ENCODE measurements around the gene VAT1L.

DNA sequence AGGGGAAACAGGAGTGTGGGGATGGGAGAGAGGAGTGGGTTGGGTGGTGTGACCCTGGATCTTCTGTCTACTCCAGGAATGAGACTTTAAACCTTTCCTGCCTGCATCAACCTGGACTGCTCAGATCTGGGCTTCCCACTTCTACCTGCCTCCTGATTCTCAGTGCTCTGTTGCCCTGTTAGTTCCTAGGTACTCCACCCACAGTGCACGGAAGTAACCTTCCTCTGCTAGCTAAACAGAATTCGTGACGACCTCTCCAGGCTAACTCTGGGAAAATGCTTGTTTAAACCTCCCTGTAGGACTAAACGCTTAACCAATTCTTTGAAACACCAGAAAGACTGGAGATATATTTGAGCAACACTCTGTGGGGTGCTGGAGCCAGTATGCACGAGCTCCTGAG lies 150.5 kb downstream of the VAT1L start:
- no peak for TF ChIP-seq EP300 (IDR thresholded peaks at IDR 0.05; ENCODE audit: borderline replicate concordance)
- TF ChIP-seq, protein P1, sequence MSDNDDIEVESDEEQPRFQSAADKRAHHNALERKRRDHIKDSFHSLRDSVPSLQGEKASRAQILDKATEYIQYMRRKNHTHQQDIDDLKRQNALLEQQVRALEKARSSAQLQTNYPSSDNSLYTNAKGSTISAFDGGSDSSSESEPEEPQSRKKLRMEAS (IDR thresholded peaks at IDR 0.05), result no peak
- TF ChIP-seq ZBTB7A (IDR thresholded peaks at IDR 0.05; ENCODE audit: low read depth), result no peak
- TF ChIP-seq CEBPB (IDR thresholded peaks at IDR 0.05), result no peak
- no peak for TF ChIP-seq TEAD4 (IDR thresholded peaks at IDR 0.05)
- no peak for TF ChIP-seq FOXM1 (IDR thresholded peaks at IDR 0.05; ENCODE audit: borderline replicate concordance, low read depth)
- no peak for TF ChIP-seq TCF12 (IDR thresholded peaks at IDR 0.05; ENCODE audit: low read depth)
- TF ChIP-seq, protein P2, sequence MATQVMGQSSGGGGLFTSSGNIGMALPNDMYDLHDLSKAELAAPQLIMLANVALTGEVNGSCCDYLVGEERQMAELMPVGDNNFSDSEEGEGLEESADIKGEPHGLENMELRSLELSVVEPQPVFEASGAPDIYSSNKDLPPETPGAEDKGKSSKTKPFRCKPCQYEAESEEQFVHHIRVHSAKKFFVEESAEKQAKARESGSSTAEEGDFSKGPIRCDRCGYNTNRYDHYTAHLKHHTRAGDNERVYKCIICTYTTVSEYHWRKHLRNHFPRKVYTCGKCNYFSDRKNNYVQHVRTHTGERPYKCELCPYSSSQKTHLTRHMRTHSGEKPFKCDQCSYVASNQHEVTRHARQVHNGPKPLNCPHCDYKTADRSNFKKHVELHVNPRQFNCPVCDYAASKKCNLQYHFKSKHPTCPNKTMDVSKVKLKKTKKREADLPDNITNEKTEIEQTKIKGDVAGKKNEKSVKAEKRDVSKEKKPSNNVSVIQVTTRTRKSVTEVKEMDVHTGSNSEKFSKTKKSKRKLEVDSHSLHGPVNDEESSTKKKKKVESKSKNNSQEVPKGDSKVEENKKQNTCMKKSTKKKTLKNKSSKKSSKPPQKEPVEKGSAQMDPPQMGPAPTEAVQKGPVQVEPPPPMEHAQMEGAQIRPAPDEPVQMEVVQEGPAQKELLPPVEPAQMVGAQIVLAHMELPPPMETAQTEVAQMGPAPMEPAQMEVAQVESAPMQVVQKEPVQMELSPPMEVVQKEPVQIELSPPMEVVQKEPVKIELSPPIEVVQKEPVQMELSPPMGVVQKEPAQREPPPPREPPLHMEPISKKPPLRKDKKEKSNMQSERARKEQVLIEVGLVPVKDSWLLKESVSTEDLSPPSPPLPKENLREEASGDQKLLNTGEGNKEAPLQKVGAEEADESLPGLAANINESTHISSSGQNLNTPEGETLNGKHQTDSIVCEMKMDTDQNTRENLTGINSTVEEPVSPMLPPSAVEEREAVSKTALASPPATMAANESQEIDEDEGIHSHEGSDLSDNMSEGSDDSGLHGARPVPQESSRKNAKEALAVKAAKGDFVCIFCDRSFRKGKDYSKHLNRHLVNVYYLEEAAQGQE (IDR thresholded peaks at IDR 0.05; ENCODE audit: low read depth), result no peak
